ENCODE results near the gene MAPK8IP1.

The MAPK8IP1 gene

DNA sequence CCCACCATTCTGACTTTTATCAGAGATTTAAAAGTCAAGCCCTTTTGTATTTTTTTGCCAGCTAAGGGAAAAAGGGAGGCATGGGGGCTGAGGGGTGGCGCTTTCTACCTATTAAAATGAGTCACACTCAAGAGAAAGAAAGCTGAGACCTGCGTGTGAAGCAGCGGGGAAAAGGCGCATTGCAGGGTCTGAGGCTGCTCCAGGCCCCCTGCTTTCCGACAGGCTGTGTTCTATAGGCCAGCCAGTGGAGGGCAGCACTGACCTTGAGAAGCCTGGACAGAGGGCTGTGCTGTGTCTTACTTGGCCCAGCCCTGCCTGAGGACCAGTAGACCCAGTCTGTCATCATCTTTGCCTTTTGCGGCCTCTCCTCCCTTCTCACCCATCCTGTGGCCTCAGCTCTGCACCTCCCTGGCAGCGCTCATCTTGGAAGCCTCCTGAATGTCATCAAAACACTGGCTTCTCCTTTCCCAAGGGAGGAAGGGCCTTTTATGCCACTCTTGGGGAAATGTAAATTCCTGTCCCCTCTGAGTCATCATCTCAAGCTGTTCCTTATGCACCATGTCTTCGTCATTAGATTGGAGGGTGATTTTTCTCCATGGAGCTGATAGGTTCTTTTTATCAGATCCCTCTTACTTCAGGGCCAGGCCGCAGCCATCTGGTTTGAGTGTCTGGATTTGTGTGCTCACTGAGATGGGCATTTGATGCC is 12.6 kb upstream of the MAPK8IP1 start:
- DNase-seq, result peak; percentile 61 to 78
- no peak for TF ChIP-seq POLR2A (IDR thresholded peaks at IDR 0.05; ENCODE audit: low read length)
- no peak for TF ChIP-seq GATA1 (IDR thresholded peaks at IDR 0.05; ENCODE audit: low read depth, low read length)

DNA sequence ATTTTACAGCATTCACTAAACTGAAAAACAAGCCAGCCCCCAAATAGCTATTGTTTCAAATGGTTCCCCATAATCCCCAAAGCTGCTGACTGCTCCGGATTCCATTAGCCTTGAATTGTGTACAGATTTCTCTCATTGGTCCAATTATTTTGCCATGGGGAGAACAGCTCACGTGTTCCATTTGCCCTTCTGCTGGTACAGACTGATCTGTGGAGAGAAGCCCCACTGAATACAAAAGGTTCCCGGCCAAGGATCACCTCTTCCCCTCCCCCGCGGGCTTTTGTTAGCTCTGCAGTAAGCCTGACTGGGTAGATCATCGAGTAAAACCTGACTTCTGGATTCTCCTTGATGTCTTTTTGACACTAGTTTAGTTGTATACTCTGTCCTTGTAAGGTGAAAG is 9.1 kb upstream of the MAPK8IP1 start:
- TF ChIP-seq GATA1 (IDR thresholded peaks at IDR 0.05; ENCODE audit: low read depth, low read length) (no peak), POLR2A (IDR thresholded peaks at IDR 0.05; ENCODE audit: low read length) (no peak)
- no peak for DNase-seq

DNA sequence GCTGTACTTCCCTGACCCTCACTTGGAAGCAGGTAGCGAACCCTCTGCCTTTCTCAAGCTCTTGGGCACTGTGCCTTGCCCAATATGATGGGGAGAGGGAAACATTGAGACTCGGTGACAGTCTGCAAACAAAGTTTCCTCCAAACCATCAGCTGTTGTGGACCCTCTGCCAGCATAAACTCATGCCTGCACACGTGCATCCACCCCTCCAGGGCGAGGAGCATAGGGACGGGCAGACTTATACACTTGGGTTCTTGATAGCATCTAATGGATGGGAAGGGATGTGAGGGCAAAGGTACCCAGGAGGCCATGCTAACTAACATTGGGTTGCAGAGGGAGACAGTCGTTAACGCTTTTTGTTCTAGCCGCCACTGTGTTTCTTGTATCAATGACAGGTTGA is 8.2 kb upstream of the MAPK8IP1 start:
- no peak for DNase-seq
- TF ChIP-seq POLR2A (IDR thresholded peaks at IDR 0.05; ENCODE audit: low read length), result no peak
- no peak for TF ChIP-seq GATA1 (IDR thresholded peaks at IDR 0.05; ENCODE audit: low read depth, low read length)

DNA sequence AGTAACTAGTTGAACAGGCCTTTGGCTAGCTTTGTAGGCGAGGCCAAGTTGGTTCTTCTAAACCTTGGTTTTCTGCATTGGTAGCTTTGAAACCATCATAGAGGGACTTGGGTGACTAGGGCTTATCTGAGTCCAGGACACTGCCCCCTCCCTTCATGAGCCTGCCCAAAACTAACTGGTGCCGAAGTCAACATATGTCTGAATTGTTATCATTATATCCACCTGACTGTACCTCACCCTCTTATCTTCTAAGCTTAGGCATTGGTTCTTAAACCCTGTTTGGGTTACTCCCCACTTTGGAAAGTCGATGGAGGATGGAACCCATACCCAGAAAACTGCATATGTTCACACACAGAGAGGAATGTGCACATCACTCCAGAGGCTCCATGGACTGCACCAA is 7.6 kb upstream of the MAPK8IP1 start:
- peak in 1 of 2 experiments; percentile 24 for DNase-seq
- TF ChIP-seq GATA1 (IDR thresholded peaks at IDR 0.05; ENCODE audit: low read depth, low read length) (no peak), POLR2A (IDR thresholded peaks at IDR 0.05; ENCODE audit: low read length) (no peak)

DNA sequence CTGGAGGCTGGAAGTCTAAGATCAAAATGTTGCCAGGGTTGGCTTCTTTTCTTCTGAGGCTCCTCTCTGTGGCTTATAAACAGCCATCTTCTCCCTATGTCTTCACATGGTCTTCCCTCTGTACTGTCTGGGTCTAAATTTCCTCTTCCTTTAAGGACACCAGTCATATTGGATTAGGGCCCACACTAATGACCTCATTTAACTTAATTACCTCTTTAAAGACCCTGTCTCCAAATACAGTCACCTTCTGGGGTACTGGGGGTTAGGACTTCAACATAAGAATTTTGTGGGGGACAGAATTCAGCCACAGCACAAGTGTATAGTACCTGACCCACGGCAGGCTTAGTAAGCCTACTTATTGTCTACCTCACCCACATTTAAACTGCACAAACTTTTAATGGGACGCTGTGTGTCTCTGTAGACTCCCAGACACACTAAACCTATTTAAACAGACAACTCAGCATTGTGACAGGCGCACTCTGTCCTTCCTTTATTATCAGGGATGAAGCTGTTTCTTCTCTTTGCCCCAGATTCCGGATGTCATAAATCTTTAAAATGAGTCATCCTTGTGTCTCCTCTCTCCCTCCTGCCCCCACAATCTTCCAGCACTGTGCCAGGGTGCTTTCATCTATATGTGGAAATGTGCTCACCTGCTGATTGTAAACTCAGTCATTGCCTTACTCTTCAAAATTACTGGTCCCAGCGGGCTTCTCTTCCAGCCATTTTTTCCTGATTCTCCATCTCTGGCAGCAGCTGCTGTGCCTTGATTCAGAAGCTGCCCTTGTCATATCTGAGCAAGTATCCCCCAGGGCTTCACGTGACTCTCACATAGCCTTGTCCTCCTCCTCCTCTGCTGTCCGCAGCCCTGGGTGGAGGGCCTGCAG is 5.4 kb upstream of the MAPK8IP1 start:
- DNase-seq, result no peak
- no peak for TF ChIP-seq POLR2A (IDR thresholded peaks at IDR 0.05; ENCODE audit: low read length)

DNA sequence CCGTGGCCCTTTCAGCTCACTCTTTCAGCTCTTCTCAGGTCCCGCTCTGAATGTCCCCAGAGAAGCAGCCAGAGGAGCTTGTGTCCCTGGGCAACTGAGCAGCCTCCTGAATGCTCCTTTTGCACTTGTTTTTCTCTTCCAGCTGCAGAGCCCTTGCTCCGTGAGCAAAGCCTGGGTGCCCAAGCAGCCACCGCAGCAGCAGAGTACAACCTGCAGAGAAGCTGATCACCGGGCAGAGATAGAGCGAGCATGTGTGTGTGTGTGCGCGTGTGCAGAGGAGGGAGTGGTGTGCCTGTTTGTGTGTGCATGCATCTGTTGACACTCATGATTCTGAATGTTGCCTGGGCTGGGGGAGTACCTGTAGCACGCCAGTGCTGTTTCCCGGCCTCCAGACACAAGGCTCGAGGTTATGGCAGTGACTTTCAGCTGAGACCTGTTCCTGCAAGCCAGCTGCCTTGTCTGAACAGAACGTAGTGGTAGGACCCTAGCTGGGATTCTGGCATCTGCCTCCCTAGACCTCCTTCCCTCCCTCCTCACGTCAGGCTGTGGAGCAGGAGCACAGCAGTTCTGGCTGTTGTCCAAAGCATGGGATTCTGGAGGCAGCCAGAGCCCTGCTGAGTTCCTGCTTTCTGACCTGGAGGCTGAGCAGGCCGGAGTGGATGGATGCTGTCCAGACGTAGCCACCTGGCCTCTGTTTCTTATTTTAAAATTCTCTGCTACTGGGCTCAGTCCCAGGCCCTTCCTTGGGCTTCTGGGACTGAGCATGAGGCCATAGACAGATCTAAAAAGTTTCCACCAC is 4.5 kb upstream of the MAPK8IP1 start:
- DNase-seq, result no peak
- TF ChIP-seq POLR2A (IDR thresholded peaks at IDR 0.05; ENCODE audit: low read length) (no peak), GATA1 (IDR thresholded peaks at IDR 0.05; ENCODE audit: low read depth, low read length) (no peak)

DNA sequence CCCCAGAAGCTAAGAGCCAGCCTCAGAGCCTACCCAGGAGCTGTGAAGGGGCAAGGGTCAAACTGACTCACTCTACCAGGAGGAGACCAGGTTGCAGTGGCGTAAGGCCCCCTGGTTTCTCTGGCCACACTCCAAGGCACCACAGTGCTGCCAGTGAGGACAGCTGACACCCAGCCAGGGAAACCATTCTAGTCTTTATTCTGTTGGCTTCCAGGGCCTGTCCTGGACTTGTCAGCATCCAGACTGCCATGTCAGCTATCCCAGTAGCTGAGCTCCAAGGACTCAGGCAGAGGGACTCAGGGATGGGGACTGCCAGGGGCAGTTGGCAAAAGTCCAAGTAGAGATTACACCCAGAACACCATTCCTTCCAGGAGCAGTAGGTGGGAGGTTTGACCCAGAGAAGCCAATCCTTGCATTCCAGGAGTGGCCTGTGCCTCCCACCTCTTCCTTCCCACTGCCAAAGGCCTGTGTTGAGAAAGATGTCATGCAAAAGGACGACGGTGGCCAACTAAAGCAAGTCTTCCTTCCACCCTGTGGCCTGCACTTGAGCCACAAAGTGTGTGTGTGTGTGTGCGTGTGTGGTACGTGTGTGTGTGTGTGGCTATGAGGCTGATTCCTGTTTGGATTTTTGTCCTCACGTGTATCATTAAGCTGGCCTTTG is 3.6 kb upstream of the MAPK8IP1 start:
- no peak for DNase-seq
- TF ChIP-seq GATA1 (IDR thresholded peaks at IDR 0.05; ENCODE audit: low read depth, low read length), result no peak
- TF ChIP-seq POLR2A (IDR thresholded peaks at IDR 0.05; ENCODE audit: low read length), result no peak

DNA sequence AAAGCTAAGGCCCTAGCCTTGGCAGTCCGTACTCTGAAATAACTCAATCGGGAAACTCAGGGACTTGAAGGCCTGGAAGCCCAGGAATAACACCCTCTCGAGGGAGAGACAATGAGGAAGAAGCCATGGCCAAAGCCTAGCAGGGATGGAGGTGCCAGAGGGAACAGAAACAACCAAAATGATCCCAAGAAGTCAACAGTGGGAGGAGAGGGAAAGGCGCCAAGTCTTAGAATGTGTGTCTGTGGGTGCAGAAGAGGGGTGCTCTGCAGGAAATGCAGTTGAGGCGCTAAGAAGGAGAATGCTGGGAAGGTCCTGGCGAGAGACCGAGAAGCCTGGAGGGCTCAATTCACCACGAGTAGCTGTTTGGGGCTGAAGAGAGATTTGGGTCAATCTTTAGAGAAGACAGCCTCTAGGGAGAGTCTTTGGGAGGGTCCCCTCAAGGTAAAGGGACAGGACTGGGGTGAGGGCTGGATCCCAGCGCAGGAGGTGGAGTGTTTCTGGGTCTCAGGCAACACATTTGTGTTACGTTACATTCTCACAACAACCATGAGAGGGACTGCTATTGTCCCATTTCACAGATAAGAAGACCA is 760 bp upstream of the MAPK8IP1 start:
- no peak for DNase-seq
- no peak for TF ChIP-seq POLR2A (IDR thresholded peaks at IDR 0.05; ENCODE audit: low read length)
- no peak for TF ChIP-seq GATA1 (IDR thresholded peaks at IDR 0.05; ENCODE audit: low read depth, low read length)

DNA sequence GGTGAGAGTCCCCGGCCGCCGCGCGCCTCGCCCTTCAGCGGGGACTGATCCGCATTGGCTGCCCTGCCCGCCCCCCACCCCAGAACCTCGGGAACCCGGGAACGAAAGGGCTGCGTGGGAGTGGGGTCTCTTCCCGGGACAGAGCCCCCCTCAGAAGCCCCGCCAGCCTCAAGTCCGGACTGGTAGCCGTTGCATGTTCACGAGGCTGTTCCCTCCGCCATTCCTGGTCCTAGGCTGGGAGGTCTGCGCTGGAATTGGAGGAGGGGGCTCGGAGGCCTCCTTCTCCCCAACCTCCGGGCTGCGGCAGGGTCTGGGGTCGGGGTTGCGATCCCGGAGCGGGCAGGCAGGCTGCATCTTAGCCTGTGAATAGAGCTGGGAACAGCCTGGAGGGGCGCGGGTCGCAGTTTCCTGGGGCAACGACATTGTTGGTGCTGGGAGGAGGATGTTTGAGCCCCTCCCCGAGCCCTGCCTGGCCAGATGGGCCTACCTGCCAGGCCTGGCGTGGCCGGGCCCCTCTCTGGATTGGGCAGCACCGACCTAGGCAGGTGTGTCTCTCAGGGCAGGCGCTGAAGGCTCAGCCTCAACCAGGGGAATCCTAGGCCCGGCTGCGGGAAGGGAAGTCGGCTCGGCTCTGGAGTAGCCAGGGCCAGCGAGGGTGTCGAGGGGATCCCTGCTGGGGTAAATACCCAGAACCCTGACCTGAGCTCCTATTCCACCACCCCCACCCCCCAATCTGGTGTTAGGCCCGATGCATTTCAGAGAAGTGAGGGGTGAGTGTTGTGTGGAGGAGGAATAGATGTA is 670 bp downstream of the MAPK8IP1 start:
- no peak for DNase-seq

DNA sequence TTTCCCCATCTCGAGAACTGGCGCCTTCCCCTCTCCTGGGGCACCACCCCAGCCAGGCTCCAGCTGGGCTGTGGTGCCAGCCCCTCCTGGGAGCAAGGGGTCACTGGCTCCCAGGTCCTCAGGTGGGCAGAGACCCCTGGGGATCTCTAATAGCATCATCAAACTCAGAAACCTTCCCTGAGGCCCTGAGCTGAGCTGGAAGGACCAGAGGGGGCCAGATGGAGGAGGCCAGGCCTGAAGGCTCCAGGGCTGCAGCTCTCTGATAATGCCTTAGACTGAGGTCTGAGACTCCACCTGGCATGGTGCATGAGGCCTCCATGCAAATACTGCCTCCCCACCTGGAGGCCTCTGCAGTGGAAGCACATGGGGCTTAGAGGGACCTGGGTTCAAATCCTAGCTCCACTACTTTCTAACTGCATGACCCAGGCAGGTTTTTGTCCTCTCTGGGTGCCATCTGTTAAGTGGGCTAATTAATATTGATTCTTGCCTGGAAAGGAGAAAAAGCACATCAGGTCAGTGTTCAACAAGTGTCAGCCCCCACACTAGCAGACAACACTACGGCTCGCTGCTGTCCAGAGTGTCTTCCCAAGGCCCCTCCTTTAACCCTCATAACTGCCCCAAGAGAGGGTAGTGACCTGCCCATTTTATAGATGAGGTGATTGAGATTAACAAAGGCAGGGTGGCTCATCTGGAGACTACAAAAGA is 1.5 kb downstream of the MAPK8IP1 start:
- no peak for TF ChIP-seq POLR2A (IDR thresholded peaks at IDR 0.05; ENCODE audit: low read length)
- no peak for TF ChIP-seq GATA1 (IDR thresholded peaks at IDR 0.05; ENCODE audit: low read depth, low read length)
- no peak for DNase-seq

More for the DNA sequence above, 670 bp downstream of the MAPK8IP1 start:
- TF ChIP-seq POLR2A (IDR thresholded peaks at IDR 0.05; ENCODE audit: low read length), result no peak
- no peak for TF ChIP-seq GATA1 (IDR thresholded peaks at IDR 0.05; ENCODE audit: low read depth, low read length)

DNA sequence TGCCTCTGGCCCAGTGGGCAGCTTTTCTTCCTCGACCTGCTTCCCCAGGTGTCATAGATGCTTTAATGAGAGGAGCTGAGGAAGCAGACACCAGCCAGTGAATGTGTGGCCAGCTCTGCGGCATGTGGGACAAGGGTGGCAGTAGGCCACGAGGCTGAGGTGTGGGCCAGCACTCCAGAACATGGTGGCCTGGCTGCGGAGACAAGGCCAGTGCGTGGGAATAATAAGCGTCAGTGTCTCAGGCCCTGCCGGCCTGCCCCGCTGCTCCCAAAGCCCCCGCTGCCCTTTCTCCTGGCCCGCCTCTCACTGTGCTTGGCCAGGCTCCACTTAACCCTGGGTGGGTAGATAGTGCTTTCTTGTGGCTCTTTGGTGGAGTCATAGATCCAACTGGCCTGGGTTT is 2.1 kb downstream of the MAPK8IP1 start:
- TF ChIP-seq POLR2A (IDR thresholded peaks at IDR 0.05; ENCODE audit: low read length) (no peak), GATA1 (IDR thresholded peaks at IDR 0.05; ENCODE audit: low read depth, low read length) (no peak)
- no peak for DNase-seq

DNA sequence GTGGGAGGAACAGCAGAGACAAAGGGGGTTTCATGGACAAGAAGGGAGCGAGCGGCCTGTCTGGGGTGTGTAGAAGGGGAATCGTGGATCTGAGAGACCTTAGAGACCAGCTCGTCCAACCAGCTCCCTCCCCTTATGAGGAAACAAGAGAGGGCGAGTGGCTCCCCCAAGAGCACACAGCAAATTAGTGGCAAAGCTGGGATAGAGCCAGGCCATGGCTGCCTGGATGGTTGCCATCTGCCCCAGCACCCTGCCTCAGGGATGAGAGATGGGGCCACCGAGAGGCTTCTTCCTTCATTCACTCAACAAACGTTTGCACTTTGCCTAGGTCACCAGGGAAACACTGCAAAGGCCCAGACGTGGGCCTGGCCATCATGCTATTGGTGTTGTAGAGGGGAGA is 4.1 kb downstream of the MAPK8IP1 start:
- no peak for TF ChIP-seq GATA1 (IDR thresholded peaks at IDR 0.05; ENCODE audit: low read depth, low read length)
- no peak for TF ChIP-seq POLR2A (IDR thresholded peaks at IDR 0.05; ENCODE audit: low read length)
- no peak for DNase-seq

Measured in erythroblast (primary cell).